ENCODE results near the gene HP. TPM values are rescaled to one million over a fixed set of nuclear protein-coding genes. Genes with fewer than 3 reads are reported as not detected.
A peak's percentile ranks its signal among the peaks of the same experiment; 100 is the strongest.

Gene HP
- total and polyA plus RNA-seq, 2 experiments from 2014 or later: 0.45 TPM; not detected in 1

GRCh38 chr16:72093448-72094265, 39.4 kb downstream of the HP start, which contains the start of the genes DHX38 and TXNL4B:
Gene DHX38, plus strand, starts transcription at chr16:72093847. Its CDS starts 2,311 bp downstream, at chr16:72096158.
Gene TXNL4B, minus strand, starts transcription at chr16:72093620. Its CDS starts 2,871 bp downstream, at chr16:72090749.
- DNase-seq (ENCODE audit: low read depth in 1 of 2, low spot score in 1 of 2): peak; percentile 99
- H3K27me3 ChIP-seq: peaks cover 27% of the 10 kb centered on the region
- no peak for TF ChIP-seq CTCF (IDR thresholded peaks at IDR 0.05; ENCODE audit: low read depth, low read length)
- H3K36me3 ChIP-seq: peaks cover 20% of the 10 kb centered on the region
- H3K4me1 ChIP-seq (ENCODE audit: low read depth): peaks cover 4% of the 10 kb centered on the region
- H3K27ac ChIP-seq: peak within 1 kb of the TSS; percentile 87
- H3K4me3 ChIP-seq: peak within 1 kb of the TSS; percentile 87
- no peaks in the 10 kb centered on the region for H3K9me3 ChIP-seq (ENCODE audit: low read depth)

GRCh38 chr16:72094266-72094610, 39.9 kb downstream of the HP start:
- TF ChIP-seq CTCF (IDR thresholded peaks at IDR 0.05; ENCODE audit: low read depth, low read length): no peak
- H3K36me3 ChIP-seq: peaks cover 19% of the 10 kb centered on the region
- peak overlapping the region; percentile 87 for H3K27ac ChIP-seq
- H3K4me3 ChIP-seq: peak overlapping the region; percentile 87
- H3K9me3 ChIP-seq (ENCODE audit: low read depth): no peaks in the 10 kb centered on the region
- H3K27me3 ChIP-seq: peaks cover 27% of the 10 kb centered on the region
- DNase-seq (ENCODE audit: low read depth in 1 of 2, low spot score in 1 of 2): peak in 1 of 2 donors; percentile 1
- peaks cover 4% of the 10 kb centered on the region for H3K4me1 ChIP-seq (ENCODE audit: low read depth)

- H3K27me3 ChIP-seq: no peaks in the 10 kb centered on the region
- H3K4me1 ChIP-seq (ENCODE audit: low read depth): peaks cover 4% of the 10 kb centered on the region
- H3K4me3 ChIP-seq: no peak overlapping the region
- TF ChIP-seq CTCF (IDR thresholded peaks at IDR 0.05; ENCODE audit: low read depth, low read length): no peak
- peaks cover 64% of the 10 kb centered on the region for H3K36me3 ChIP-seq
- no peaks in the 10 kb centered on the region for H3K9me3 ChIP-seq (ENCODE audit: low read depth)
- no peak for DNase-seq (ENCODE audit: low read depth in 1 of 2, low spot score in 1 of 2)
- no peak overlapping the region for H3K27ac ChIP-seq
Measured at GRCh38 chr16:72098936-72099335, 44.6 kb downstream of the HP start.

- DNase-seq (ENCODE audit: low read depth in 1 of 2, low spot score in 1 of 2): peak; percentile 69 to 70
- H3K27ac ChIP-seq: no peak overlapping the region
- TF ChIP-seq CTCF (IDR thresholded peaks at IDR 0.05; ENCODE audit: low read depth, low read length): peak; percentile 57
- H3K4me1 ChIP-seq (ENCODE audit: low read depth): peaks cover 4% of the 10 kb centered on the region
- no peaks in the 10 kb centered on the region for H3K27me3 ChIP-seq
- peaks cover 69% of the 10 kb centered on the region for H3K36me3 ChIP-seq
- no peaks in the 10 kb centered on the region for H3K9me3 ChIP-seq (ENCODE audit: low read depth)
- no peak overlapping the region for H3K4me3 ChIP-seq
Measured at GRCh38 chr16:72099377-72099818, 45.1 kb downstream of the HP start.

GRCh38 chr16:72101195-72101594, 46.9 kb downstream of the HP start:
- Histone ChIP-seq H3K27ac (no peak overlapping the region), H3K4me3 (no peak overlapping the region), H3K27me3 (no peaks in the 10 kb centered on the region), H3K9me3 (ENCODE audit: low read depth) (no peaks in the 10 kb centered on the region), H3K36me3 (peaks cover 84% of the 10 kb centered on the region), H3K4me1 (ENCODE audit: low read depth) (no peaks in the 10 kb centered on the region)
- DNase-seq (ENCODE audit: low read depth in 1 of 2, low spot score in 1 of 2): no peak
- no peak for TF ChIP-seq CTCF (IDR thresholded peaks at IDR 0.05; ENCODE audit: low read depth, low read length)

Measured in cardiac muscle cell (in vitro differentiated cells and primary cell).